GM12801 (cell line): Measurements from ENCODE around the gene ATP10B.

Experiments
- CTCF ChIP-seq: IDR thresholded peaks from one replicate; pipeline ENCODE4 v1.5.1; 2011; ENCODE audit warnings: control low read depth; ENCODE audit not compliant: insufficient read length; ENCODE audit errors: extremely low read depth

The ATP10B gene

GRCh38 chr5:160513485-160513884 lies 338.5 kb downstream of the ATP10B start:
- no peak for TF ChIP-seq CTCF
